Fibroblast of villous mesenchyme (primary cell): Measurements from ENCODE around the gene ANKRD53. TPM values are rescaled to one million over a fixed set of nuclear protein-coding genes. Genes with fewer than 3 reads are reported as not detected.
"Not testable (repeated sequence)": the region's sequence is repeated elsewhere in the genome, so short reads cannot be mapped to it uniquely, and the experiment has no call there.

ENCODE experiments used
- DNase-seq: peaks from one replicate; pipeline ENCODE4 v3.0.0-alpha.2; 2010; ENCODE audit warnings: low read depth
- H3K4me3 ChIP-seq: 2 replicates; pipeline ENCODE4 v1.5.1; 2011; ENCODE audit warnings: low read depth, mild to moderate bottlenecking, low read length
- total RNA-seq: library from RNA; depleted of rRNA; stranded (reverse); fragments of >200 nt; gene quantifications from 2 replicates; pipeline ENCODE4 v1.2.3, GENCODE V29; 2012
- TF ChIP-seq, protein P1 (sequence below): IDR thresholded peaks from 2 replicates; pipeline ENCODE4 v1.5.1; 2012; ENCODE audit warnings: low read depth, mild to moderate bottlenecking, low read length; ENCODE audit not compliant: insufficient read depth

The ANKRD53 gene
- total RNA-seq, 1 donor: 0.43 TPM

DNA sequence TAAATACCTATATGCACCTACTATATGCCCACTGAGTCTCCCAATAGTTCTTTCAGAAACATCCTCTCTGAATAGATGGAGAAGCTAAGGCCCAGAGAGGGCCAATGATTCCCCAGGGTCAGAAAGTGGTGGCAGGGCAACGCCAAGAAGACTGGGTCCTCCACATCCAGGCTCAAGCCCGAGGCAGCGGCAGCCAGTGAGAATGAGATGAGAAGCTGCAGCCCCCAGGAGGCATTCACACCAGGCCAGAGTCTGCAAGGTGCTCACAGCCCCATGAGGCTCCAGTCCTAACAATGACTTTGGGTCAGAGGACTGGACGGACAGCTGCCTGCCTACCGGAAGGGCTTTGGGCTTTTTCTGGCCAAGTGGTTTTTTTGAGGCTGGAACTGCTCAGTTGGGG is 12.7 kb downstream of the ANKRD53 start:
- TF ChIP-seq, protein P1, sequence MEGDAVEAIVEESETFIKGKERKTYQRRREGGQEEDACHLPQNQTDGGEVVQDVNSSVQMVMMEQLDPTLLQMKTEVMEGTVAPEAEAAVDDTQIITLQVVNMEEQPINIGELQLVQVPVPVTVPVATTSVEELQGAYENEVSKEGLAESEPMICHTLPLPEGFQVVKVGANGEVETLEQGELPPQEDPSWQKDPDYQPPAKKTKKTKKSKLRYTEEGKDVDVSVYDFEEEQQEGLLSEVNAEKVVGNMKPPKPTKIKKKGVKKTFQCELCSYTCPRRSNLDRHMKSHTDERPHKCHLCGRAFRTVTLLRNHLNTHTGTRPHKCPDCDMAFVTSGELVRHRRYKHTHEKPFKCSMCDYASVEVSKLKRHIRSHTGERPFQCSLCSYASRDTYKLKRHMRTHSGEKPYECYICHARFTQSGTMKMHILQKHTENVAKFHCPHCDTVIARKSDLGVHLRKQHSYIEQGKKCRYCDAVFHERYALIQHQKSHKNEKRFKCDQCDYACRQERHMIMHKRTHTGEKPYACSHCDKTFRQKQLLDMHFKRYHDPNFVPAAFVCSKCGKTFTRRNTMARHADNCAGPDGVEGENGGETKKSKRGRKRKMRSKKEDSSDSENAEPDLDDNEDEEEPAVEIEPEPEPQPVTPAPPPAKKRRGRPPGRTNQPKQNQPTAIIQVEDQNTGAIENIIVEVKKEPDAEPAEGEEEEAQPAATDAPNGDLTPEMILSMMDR: no peak
- DNase-seq: no peak
- no peak overlapping the region for H3K4me3 ChIP-seq

DNA sequence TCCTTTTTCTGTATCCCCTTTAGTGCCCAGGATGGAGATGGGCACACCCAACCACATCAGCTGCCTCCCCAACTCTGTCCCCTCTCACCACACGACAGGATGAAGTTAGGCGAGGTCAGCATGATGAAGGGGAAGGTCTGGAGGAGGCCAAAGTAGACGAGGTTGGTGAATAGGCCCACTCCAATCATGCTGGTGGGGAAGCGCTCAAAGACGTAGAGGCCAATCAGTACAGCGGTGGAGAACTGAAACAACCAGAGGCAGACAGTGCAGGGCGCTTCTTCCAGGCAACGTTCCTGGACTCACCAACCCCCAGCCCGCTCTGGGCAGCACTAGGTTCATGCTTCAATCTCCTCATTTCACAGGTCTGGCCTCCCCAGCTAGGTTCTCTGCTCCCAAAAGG is 13.3 kb downstream of the ANKRD53 start:
- TF ChIP-seq, protein P1: no peak
- DNase-seq: no peak
- H3K4me3 ChIP-seq: no peak overlapping the region

DNA sequence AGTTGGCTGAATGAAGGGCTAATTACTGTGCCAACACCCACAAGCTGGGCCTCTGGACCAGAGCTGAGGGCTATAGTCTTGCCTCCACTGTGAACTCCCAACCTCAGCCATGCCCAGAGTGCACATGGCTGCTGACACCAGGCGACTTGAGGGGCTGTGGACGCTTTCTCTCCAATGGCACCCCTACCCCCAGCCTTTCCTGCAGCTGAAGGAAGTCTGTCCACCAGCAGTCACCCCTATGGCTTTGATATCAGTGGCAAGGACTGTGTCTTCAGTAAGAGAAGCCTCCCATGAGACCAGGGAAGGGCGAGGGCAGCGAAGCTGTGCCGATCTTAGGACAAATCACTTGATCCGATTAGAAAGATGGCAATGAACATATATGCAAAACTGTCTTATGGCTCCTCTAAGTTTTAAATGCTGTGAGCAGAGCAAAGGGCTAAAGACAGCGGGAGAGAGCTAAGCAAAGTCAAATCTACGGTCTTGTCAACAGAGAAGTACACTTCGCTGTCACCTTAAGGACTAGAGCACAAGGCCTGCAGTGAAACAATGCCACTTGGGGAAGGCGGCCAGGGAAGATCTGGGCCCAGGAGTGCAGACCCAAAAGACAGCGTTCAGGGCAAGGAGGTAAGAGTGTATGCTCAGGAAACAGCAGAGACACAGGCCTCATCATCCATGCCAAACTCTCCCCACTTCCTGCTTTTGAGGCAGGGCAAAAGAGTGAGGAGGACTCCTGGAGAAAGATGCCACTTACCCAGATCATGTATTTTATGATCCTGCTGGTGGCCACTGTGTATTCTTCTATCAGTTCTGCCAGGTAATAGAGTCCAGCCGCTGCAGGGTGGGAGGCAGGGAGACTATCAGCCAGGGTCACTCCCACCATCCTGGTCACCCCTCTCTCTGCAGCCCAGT is 14.8 kb downstream of the ANKRD53 start:
- no peak for DNase-seq
- TF ChIP-seq, protein P1: no peak
- H3K4me3 ChIP-seq: peak overlapping the region; percentile 94

DNA sequence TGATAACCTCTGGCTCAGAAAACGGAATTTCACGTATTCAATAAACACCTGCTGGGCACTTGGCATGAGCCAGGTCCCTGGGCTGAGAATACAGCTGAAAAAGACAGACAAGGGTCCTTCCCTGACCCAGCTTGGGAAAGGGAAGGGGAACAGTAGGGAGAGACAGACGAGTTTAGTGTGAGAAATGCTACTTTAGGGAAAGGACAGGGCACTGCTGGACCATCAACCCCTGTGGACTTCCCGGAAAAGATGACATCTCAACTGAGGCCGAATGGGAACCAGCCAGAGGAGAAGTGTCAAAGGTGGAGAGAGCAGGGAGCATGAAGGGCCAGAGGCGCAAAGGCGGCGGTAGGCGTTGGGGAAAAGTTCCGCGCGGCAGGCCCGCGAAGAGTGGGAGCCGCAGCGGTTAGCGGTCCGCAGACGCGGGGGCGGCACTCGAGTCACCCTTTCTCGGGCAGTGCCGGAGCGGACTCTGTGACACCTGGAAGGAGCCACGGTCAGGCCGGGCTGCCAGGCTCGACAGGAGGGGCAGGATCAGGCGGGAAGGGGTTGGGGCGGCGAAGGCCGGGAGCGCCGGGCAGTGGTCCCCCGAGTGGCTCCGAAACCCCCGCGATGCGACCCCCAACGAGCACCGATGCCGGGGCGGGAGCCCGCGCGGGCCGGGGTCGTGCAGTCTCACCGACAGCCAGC is 15.7 kb downstream of the ANKRD53 start:
- DNase-seq: peak; percentile 22
- peak overlapping the region; percentile 94 for H3K4me3 ChIP-seq
- TF ChIP-seq, protein P1: no peak

DNA sequence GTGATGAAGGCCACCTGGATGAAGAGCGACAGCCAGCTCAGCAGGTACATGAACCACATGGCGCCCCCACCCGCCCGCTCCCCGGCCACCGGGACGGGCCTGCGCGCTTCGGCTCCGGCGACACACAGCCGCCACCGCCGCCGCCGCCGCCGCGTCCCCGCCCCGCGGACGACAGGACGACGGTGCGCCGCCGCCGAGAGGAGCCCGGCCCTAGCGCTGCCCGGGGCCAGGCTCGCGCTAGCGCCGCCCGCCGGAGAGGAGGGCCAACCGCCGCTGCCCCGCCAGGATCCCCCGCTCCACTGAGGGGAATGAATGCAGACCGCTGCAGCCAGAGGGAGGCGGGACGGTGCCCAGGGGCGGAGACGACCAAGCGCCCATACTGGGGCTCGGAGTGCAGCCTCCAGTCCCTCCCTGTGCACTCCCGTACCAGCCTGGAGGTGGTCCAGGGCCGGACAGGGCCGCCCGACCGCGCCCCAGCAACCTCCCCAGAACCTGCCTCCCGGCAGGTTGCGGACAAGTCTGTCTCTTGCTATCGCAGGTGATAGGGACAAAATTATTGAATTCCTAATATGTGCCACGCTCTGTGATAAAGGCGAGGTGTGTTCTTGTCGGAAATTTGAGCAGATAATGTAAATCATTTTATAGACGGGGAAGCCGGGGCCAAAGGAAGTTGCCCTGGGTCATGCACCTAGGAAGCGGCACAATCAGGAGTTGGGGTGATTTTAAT is 16.4 kb downstream of the ANKRD53 start, which contains the start of gene TEX261:
TEX261 (minus strand) TSS at position 175 of the 727 bp plus-strand sequence; CDS start at position 59, 116 bp downstream.
- TF ChIP-seq, protein P1: peak; percentile 66
- H3K4me3 ChIP-seq: peak within 1 kb of the TSS; percentile 94
- peak; percentile 80 for DNase-seq

DNA sequence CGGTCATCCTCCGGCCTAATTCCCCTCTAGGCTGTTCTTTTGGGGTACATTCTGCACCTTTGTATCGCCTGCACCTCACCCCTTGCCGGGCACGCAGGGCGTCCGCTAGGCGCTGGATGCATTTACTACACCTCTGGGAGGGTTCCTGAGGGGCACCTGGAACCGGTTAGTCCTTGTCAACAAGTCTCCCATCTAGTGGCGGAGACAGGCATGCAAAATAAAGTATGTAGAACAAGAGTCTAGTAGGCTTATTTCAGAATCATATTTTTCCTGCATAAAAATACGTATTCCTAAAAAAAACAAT is 16.9 kb downstream of the ANKRD53 start:
- TF ChIP-seq, protein P1: peak; percentile 41
- DNase-seq: no peak

DNA sequence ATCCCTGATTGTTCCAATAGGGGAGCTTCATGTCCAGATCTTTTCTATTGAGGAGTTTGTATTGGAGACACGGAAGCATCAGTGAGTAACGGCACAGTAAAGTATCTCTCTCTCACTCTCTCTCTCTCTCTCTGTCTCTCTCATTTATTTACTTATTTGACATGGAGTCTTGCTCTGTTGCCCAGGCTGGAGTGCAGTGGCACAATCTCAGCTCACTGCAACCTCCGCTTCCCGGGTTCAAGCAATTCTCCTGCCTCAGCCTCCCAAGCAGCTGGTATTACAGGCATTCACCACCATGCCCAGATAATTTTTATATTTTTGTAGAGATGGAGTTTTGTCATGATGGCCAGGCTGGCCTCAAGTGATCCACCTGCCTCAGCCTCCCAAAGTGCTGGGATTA is 20.5 kb downstream of the ANKRD53 start:
- DNase-seq, H3K4me3 ChIP-seq: not testable (repeated sequence)

More for the DNA sequence above, 16.9 kb downstream of the ANKRD53 start:
- H3K4me3 ChIP-seq: peak overlapping the region; percentile 94
